Stimulated activated CD4-positive, alpha-beta T cell treated with anti-CD3 and anti-CD28 coated beads, Interleukin-15, amount 100 ng/mL, for 24 hours (primary cell): ENCODE measurements around the gene CACNA2D3.

ENCODE experiments used
- DNase-seq: peaks from one replicate; pipeline ENCODE4 v3.0.0-alpha.2; 2020

The CACNA2D3 gene

DNA sequence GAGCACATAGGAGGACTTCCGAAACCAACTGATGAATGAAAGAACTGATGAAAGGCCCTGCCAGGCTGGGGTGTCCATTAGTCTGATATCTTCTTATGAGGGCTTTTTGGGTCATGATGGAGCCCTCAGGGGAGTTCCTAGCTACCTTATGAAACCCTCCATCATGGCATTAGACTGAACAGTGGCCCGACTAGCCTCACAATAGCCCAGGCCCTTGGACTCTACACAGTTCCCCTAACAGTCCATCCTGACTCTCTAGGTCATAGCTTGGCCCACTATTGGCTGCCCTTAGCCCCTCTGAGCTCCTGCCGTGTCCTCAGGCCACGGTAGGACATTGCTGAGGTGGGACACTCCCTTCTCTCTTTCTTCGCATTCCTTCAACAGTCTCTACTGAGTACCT is 365.9 kb downstream of the CACNA2D3 start:
- no peak for DNase-seq

DNA sequence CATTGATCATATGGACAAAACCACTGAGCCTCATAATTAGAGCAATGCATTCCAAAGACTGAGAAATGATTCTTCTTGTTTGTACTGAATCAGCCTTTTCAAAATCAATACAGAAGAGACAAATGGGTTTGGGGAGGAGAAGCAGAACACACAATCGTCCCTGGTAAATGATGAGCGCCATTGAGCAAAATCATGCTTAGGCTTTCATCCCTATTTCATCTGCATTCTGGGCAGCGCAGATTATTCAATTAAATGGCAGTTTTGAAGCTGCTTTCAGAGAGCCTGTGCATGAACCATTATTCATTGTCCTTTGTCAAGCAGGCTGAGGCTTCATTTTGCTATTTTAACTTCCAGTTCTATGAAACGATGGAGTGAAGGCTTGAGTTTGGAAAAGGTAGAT is 371.9 kb downstream of the CACNA2D3 start:
- no peak for DNase-seq

DNA sequence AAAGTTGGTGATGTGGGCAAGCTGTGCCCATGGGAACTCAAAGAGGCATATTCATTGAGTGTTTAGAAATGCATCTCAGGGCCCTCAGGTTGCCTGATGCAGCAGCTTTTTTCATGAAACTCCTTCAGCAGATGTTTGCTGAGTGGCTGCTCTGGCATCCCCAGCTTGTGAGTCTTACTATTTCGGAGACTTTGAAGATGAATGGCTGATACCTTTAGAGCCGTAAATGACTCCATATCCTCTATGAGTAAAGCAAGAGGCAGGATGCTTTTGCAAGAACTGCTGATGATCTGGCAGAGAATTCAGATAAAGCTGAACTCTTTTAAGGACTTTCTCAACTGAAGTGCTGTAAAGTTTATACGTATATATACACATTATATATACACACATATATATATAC is 384.3 kb downstream of the CACNA2D3 start:
- DNase-seq, result no peak

GRCh38 chr3:54507876-54508460 is 385.6 kb downstream of the CACNA2D3 start:
- DNase-seq, result no peak

DNA sequence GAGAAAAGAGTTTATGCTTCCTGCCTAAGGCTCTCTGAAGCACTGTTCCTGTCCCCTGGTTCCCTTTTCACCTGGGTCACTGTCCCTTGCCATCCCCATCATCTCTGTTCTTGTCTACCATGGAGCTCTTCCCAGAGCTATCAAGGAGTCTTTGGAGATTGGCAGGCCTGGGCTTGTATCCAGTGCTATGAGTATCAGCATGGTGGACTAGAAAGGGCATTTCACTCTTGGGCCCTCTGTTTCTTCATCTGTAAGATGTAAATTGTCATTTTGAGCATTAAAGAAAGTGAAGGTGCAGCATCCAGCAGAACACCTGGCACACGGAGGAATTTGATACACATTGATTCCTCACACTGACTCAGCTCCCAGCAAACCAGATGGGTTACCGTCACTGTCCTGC is 388.2 kb downstream of the CACNA2D3 start:
- no peak for DNase-seq

- DNase-seq, result no peak
Observed at GRCh38 chr3:54511766-54512365, 389.5 kb downstream of the CACNA2D3 start.

DNA sequence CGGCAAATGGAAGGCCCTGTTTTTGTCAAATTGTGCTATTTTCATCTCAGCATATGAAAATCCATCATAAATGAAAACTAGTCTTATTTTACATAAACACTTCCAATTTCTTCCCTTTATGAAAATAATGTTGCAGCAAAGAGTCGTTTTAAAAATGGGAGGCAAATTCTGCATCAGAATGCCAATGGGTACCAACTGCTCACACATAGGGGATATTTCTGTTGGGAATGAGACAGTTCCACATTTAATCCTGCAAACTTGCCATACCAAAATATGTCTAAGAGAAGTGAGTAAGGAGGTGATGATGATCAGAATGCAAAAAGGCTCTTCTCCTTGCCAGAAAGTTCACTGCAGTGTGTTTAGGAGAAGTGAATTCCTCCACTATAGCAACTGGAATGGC is 391.7 kb downstream of the CACNA2D3 start:
- DNase-seq, result no peak

GRCh38 chr3:54514416-54514815 is 392.1 kb downstream of the CACNA2D3 start:
- no peak for DNase-seq

DNA sequence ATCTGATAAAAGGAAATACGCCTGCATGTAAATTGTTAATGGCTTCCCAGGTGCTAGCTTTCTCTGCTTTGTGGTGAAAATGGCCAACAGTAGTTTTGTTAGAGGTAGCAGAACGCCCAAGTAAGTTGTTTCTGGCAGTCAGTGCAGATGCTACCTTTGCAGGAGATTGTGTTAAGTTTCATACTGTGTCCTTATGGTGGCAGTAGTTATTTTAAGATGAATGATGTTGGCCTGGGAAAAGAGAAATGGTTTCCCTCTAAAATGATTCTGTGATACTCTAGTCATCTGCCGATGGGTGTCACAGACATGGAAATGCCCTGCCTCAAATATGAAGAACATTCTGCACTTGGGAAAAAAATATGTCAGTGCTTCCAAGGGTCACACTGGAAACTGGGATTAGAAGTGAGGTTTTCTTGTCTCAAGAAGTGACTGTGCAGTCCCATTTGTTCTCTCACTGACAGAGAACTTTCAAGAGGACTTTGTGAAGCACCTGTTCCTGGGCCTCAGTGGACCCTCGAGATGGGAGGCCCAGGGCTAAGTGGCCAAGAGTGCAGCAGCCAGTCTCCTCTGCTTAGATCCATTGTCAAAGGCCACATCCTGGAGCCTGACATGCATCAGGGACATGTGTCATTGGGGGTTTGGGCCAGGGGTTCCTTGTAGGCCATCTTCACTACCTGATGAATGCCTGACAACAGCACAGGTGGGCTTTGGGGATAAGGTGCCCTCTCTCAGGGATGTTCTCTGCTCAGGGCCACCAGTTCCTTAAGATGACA is 393.3 kb downstream of the CACNA2D3 start:
- DNase-seq, result no peak

- DNase-seq, result no peak
Observed at GRCh38 chr3:54517424-54517823, 395.1 kb downstream of the CACNA2D3 start.

DNA sequence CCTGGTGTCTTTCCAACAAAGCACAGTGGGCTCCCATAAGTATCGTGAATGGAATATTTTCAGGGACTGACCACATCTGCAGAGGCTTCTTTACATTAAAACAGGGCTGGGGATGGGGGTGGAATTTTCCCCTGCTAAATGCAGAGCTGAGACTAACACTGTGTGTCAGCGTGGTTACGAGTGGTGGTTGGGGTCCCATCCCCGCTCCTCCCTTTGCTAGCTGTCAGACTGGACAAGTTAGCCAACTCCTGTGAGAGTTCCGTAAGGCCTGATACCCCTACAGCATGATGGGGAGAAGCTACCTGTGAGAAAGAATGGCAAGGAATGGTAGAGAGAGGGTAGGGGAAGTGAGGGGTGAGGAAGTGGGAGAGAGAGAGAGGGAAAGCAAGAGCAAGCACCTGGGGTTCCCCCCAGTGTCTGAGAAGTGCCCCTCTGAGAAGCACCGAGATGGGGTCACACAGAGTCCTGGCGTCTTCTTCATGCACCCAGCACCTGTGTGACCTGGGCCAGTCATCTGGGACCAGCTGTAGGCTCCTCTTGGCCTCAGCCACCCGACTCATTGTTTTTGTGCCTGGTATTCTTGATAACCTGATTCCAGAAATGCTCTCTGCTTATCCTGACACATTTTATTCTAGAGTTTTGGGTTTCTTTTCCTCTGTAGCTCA is 395.8 kb downstream of the CACNA2D3 start:
- DNase-seq, result no peak

GRCh38 chr3:54519493-54519892 is 397.1 kb downstream of the CACNA2D3 start:
- no peak for DNase-seq

DNA sequence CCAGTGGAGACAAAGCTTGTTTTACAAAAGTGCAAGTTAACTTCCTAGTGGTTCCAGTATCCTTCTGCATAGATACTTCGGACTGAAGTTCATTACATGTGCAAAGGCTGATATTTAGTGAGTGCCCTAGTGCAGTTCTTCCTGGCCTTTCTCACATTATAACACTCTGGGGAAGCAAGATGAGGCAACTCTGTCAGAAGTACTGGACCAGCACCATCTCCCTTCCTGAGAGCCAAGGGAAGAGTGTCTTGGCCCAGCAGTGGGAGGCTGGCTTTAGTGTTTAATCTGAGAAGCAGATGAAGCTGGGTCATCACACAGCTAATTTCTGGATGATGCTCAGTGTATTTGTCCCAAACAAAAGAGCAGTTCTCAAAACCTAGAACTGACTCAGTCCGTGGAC is 397.7 kb downstream of the CACNA2D3 start:
- no peak for DNase-seq

DNA sequence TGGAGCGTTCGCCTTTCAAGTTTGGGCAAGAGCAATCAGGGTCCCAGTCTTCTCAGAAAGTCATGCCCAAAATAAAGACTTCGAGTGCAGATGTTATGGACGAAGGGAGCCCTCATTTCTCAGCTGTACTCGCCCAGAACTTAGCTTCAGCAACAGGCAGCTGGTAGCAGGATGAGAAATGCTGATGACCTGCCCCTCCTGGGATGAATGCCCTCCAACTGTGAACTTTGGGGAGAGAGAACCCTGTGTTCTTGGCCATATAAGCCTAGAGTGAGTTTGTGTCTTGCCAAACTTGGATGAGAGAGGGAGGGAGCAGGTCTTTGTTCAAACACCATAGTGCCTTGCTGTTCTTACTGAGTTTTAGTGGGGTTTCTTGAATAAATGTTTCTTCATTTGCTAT is 405.2 kb downstream of the CACNA2D3 start:
- DNase-seq, result no peak

DNA sequence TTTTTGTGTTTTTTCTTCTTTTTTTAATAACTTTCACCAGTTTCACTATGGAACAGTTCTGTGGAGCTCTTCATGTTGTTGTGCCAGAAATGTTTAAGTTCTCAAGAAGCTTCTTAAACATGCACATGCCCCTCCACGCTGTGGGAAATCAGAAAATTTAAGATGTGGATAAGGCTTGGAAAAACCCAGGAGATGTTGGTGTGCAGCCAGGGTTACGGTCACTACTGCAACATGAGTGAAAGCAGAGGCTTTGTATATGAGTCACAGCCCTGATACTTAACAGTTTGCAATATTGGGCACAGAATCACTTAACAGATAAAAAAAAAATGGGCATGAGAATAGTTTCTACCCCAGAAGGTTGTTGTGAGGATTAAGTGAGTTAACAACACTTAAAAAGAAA is 405.6 kb downstream of the CACNA2D3 start:
- no peak for DNase-seq

- no peak for DNase-seq
Observed at GRCh38 chr3:54528668-54529067, 406.3 kb downstream of the CACNA2D3 start.

GRCh38 chr3:54530091-54530490 is 407.7 kb downstream of the CACNA2D3 start:
- no peak for DNase-seq

GRCh38 chr3:54530944-54531343 is 408.6 kb downstream of the CACNA2D3 start:
- no peak for DNase-seq

- no peak for DNase-seq
Observed at GRCh38 chr3:54531741-54532140, 409.4 kb downstream of the CACNA2D3 start.

GRCh38 chr3:54533856-54534255 is 411.5 kb downstream of the CACNA2D3 start:
- no peak for DNase-seq

DNA sequence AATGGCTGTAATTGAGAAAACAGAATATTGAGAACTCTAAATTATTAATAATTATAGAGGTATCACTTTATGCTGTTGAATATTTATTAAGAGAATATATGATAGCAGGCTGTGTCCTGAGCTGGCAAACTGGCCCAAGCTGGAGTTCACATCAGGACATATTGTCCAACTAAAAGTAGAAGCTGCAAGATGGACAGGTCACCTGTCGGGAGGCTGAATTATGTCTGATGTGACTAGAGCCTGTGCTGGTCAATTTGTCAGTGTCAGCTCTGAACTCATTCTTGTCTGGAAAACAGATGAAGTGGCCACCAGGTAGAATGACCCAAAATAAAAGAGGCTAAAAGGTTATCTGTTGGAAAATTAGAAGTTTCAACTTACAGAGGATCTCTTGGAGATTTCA is 413.3 kb downstream of the CACNA2D3 start:
- DNase-seq, result no peak

GRCh38 chr3:54536450-54536849 is 414.1 kb downstream of the CACNA2D3 start:
- no peak for DNase-seq

GRCh38 chr3:54537506-54537905 is 415.2 kb downstream of the CACNA2D3 start:
- DNase-seq, result no peak

DNA sequence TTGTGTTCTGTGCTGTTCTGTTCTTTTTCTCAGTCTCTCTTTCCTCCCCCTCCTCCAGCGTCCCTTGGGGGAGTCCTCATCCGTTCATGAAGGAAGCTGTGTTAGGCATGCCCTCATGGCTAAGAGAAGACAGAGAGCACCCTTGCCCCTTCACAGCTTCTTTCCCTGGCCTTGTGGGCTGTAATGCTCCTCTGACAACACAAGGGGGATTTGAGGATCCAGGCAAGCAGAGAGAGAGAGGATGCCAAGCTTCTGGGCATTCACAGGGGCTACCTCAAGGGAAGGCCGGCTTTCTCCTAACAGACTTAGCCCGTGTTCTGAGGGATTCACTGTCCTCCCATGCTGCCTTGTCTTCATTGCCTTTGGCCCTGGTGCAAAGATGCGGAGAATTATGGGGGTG is 416.0 kb downstream of the CACNA2D3 start:
- no peak for DNase-seq
